Measurements from ENCODE around the gene ACTRT2. TPM values are rescaled to one million over a fixed set of nuclear protein-coding genes. Genes with fewer than 3 reads are reported as not detected.

Gene ACTRT2
- total RNA-seq, 4 donors from 2014 or later = not detected

DNA sequence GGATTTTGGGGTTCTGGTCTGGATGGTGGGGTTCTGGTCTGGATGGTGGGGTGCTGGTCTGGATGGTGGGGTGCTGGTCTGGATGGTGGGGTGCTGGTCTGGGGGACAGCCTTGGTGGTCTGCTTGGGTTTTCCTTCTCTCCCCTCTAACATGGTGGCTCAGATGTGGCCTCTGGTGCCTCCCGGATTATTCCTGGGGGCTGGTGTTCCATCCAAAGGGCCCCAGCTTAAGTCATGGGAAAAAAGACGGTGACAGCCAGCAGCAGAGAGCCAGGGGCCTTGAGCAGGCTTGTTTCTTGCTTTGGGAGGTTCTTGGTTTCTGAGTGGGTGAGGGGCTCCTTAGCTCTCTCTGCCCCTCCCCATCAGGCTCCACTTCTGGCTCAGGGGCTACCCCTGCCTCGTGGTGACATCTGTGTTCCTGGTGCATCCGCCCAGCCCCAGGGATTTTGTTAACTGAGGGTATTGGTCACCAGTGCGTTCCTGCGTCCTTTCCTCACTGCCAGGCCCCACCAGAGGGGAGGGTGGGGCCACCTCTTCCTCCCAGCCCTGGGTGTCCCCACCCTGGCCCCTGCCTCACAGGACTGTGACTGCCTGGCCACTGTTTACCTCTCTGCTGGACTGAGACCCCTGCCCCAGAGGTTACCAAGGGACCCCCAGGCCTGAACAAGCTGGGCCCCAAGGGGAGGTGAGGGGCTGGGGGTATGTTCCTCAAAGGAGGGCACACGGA is 43.2 kb upstream of the ACTRT2 start:
- Histone ChIP-seq H3K36me3 (no peaks in the 10 kb centered on the region), H3K9me3 (no peaks in the 10 kb centered on the region), H3K4me1 (peaks cover 0 to 23% (median 3%) of the 10 kb centered on the region in 4 donors), H3K27me3 (no peaks in the 10 kb centered on the region), H3K27ac (no peak overlapping the region), H3K4me3 (no peak overlapping the region)
- WGBS, 2 donors = 87 to 91% methylated on average over 7 of the region's 7 CpGs
- TF ChIP-seq POLR2A (IDR thresholded peaks at IDR 0.05) (no peak), EP300 (IDR thresholded peaks at IDR 0.05) (no peak)
- TF ChIP-seq, protein P1, sequence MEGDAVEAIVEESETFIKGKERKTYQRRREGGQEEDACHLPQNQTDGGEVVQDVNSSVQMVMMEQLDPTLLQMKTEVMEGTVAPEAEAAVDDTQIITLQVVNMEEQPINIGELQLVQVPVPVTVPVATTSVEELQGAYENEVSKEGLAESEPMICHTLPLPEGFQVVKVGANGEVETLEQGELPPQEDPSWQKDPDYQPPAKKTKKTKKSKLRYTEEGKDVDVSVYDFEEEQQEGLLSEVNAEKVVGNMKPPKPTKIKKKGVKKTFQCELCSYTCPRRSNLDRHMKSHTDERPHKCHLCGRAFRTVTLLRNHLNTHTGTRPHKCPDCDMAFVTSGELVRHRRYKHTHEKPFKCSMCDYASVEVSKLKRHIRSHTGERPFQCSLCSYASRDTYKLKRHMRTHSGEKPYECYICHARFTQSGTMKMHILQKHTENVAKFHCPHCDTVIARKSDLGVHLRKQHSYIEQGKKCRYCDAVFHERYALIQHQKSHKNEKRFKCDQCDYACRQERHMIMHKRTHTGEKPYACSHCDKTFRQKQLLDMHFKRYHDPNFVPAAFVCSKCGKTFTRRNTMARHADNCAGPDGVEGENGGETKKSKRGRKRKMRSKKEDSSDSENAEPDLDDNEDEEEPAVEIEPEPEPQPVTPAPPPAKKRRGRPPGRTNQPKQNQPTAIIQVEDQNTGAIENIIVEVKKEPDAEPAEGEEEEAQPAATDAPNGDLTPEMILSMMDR (IDR thresholded peaks at IDR 0.05) = no peak
- no peak for DNase-seq (ENCODE audit: low spot score in 2 of 2)

DNA sequence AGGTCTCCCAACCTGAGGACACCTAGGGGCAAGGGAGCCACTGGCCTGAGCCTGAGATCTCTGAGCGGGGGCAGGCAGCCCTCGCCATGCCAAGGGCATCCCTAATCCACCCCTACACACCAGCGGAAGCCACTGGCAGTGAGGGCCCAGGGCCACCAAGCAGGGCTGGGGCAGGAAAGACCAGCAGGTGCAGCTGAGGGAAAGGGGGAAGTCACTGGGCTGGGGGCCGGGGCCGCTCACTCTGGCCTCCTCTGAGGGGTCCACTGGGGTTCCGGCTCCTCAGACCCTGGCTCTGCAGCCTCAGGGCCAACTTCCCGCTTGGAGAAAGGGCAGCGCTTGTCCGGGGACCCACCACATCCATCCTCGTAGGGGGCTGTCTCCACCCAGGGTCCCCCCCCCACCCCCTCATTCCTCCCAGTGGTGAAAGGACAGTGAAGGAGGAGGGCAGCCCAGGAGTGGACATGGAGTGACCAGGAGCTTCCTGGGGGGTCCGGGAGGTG is 42.5 kb upstream of the ACTRT2 start:
- Histone ChIP-seq H3K27me3 (no peaks in the 10 kb centered on the region), H3K36me3 (no peaks in the 10 kb centered on the region), H3K27ac (no peak overlapping the region), H3K9me3 (no peaks in the 10 kb centered on the region), H3K4me1 (peaks cover 0 to 29% (median 3%) of the 10 kb centered on the region in 4 donors), H3K4me3 (no peak overlapping the region)
- TF ChIP-seq POLR2A (IDR thresholded peaks at IDR 0.05) = no peak
- no peak for TF ChIP-seq EP300 (IDR thresholded peaks at IDR 0.05)
- TF ChIP-seq, protein P1 (IDR thresholded peaks at IDR 0.05) = no peak
- DNase-seq (ENCODE audit: low spot score in 2 of 2) = no peak
- WGBS, 2 donors = 92 to 93% methylated on average over 7 to 8 of the region's 11 CpGs

DNA sequence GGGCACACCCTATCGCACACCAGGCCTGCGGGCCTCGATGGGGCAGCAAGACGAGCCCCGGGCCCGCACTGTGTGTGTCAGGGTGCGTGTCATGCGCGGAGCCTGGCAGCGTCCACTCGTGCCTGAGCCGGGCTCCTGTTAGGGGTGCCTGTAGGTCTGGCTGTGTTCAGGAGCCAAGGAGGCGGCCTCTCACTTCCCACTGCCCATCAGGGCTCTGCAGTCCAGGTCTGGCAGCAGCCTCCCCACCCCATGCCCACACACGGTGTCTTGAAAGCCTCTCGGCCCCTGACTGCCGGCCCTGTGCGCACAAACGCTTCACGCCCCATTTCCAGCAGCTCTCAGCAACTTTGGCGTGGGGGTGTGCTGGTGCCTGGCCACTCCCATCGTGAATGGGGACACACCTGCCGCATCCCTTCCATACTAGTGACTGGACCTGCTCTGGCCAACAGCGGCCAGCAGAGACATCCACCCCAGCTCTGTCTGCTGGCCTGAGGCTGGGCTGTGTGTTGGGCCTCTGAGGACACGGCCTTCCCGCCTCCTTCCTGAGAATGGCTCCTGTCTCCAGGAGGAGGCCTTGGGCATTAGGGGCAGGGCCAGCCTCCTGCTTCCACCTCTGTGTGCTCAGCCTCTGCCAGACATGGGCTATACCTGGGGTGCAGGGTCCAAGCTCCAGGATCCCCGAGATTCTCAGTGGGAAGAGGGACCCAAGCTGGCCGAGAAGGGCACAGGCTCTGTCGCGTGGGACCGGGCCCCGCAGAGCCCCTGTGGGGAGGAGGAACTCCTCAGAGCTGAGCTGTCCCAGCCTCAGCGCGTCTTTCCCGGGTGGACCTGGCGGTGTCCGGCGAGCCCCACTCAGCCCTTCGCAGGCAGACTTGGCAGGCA is 41.8 kb upstream of the ACTRT2 start:
- no peaks in the 10 kb centered on the region for H3K9me3 ChIP-seq
- 85 to 89% methylated on average over 17 to 28 of the region's 38 CpGs for WGBS, 2 donors
- no peaks in the 10 kb centered on the region for H3K36me3 ChIP-seq
- DNase-seq (ENCODE audit: low spot score in 2 of 2) = no peak
- peaks cover 0 to 36% (median 3%) of the 10 kb centered on the region in 4 donors for H3K4me1 ChIP-seq
- H3K27ac ChIP-seq = no peak overlapping the region
- no peak overlapping the region for H3K4me3 ChIP-seq
- H3K27me3 ChIP-seq = no peaks in the 10 kb centered on the region
- TF ChIP-seq POLR2A (IDR thresholded peaks at IDR 0.05) (no peak), EP300 (IDR thresholded peaks at IDR 0.05) (no peak)
- TF ChIP-seq, protein P1 (IDR thresholded peaks at IDR 0.05) = no peak

DNA sequence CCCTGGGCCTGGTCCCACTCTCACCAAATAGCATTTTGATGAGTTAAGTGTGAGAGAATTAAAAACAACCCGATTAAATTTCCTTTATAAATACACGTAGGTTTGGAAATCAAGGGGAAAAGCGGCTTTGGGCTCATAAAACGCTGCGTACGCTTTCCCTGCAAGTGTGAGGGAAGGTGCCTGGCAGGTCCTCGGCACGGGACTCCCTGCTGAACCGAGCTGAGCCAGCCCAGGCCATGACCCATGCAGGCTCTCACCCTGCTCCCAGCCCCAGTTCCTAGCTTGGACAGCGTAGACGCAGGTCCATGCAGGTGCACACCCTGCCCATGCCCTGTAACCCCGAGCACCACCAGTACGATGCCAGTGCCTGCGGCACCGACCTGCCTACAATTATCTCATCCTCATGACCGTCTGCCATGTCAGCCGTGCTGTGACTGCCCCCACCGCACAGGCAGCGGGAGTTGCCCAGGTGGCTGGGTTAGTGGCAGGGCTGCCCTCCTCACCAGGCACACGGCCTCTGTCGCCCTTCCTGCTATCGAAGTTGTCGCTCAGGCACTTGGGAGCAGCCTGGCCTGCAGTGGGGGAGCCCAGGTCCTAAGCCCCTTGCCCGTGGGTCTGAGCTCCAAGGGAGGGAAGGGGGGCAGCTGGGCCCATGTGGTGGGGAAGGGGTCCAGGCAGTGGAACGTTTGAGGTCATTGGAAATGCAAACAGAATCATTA is 41.0 kb upstream of the ACTRT2 start:
- Histone ChIP-seq H3K9me3 (no peaks in the 10 kb centered on the region), H3K27me3 (no peaks in the 10 kb centered on the region), H3K4me3 (no peak overlapping the region), H3K36me3 (no peaks in the 10 kb centered on the region), H3K27ac (no peak overlapping the region), H3K4me1 (peaks cover 0 to 40% (median 3%) of the 10 kb centered on the region in 4 donors)
- no peak for DNase-seq (ENCODE audit: low spot score in 2 of 2)
- TF ChIP-seq, protein P1 (IDR thresholded peaks at IDR 0.05) = no peak
- TF ChIP-seq POLR2A (IDR thresholded peaks at IDR 0.05) = no peak
- TF ChIP-seq EP300 (IDR thresholded peaks at IDR 0.05) = no peak
- 66 to 73% methylated on average over 14 to 25 of the region's 25 CpGs for WGBS, 2 donors
